ENCODE results near the gene PGGHG.

- TF ChIP-seq CTCF (IDR thresholded peaks at IDR 0.05) (no peak), EZH2 (IDR thresholded peaks at IDR 0.05) (no peak)
These were observed 10.7 kb upstream of the PGGHG start, which contains the start of gene NLRP6 for GRCh38 chr11:278001-278951.
